Endothelial cell of umbilical vein (primary cell): Measurements from ENCODE around the gene TEKTIP1.

Source experiments
- EZH2 ChIP-seq: IDR thresholded peaks from 2 replicates; pipeline ENCODE4 v1.6.1; 2012; ENCODE audit warnings: borderline replicate concordance, low read depth, mild to moderate bottlenecking, moderate library complexity, low read length, inconsistent platforms; ENCODE audit not compliant: severe bottlenecking
- FOS ChIP-seq: IDR thresholded peaks from 2 replicates; pipeline ENCODE4 v1.6.1; 2011; ENCODE audit warnings: mild to moderate bottlenecking, low read length, moderate library complexity, borderline replicate concordance; ENCODE audit not compliant: insufficient read depth
- MYC ChIP-seq: IDR thresholded peaks from one replicate; pipeline ENCODE4 v1.6.1; 2011; ENCODE audit warnings: mild to moderate bottlenecking, low read depth, low read length
- POLR2A ChIP-seq: IDR thresholded peaks from 2 replicates; pipeline ENCODE4 v1.6.1; 2012; ENCODE audit warnings: low read depth, mild to moderate bottlenecking, control low read depth, low read length
- TF ChIP-seq, protein P1 (sequence below), 2 donors: IDR thresholded peaks; 1 replicate in 1 of 2; 2 replicates in 1 of 2; pipeline ENCODE4 v1.5.1; 2011; ENCODE audit warnings: low read length in 2 of 2, mild to moderate bottlenecking in 2 of 2, moderate library complexity in 2 of 2, control low read depth in 1 of 2, inconsistent platforms in 1 of 2, low read depth in 1 of 2; ENCODE audit not compliant: insufficient read depth in 1 of 2; ENCODE audit errors: extremely low read depth in 1 of 2

DNA sequence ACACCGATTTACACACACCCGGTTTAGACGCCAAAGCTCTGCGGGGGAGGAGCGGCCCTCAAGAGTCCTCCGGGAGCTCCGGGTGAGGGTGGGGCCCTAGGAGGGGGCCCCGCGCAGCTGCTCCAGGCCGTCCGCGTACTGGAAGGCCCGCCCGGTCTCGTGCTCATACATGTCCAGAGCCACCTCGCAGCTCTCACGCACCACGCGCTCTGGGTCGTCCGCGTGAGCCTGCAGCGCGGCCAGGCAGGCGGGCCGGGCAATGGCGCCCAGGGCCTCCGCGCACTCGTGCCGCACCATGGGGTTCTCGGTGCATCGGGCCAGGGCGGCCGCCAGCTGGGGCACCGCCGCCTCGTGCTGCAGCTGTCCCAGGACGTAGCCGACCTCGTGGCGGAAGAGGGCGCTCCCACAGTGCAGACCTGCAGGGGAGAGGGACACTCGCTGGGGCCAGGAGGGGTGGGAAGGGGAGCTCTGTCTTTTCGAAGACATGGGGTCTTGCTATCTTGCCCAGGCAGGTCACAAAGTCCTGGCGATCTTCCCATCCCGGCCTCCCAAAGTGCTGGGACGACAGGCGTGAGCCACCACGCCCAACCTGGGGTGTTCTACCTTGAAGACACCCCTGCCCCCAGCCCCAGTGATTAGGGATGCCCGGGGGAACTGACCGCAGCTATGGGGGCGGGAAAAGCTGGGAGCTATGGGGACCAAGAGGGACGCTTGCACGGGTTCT lies 47.4 kb upstream of the TEKTIP1 start:
- TF ChIP-seq, protein P1, sequence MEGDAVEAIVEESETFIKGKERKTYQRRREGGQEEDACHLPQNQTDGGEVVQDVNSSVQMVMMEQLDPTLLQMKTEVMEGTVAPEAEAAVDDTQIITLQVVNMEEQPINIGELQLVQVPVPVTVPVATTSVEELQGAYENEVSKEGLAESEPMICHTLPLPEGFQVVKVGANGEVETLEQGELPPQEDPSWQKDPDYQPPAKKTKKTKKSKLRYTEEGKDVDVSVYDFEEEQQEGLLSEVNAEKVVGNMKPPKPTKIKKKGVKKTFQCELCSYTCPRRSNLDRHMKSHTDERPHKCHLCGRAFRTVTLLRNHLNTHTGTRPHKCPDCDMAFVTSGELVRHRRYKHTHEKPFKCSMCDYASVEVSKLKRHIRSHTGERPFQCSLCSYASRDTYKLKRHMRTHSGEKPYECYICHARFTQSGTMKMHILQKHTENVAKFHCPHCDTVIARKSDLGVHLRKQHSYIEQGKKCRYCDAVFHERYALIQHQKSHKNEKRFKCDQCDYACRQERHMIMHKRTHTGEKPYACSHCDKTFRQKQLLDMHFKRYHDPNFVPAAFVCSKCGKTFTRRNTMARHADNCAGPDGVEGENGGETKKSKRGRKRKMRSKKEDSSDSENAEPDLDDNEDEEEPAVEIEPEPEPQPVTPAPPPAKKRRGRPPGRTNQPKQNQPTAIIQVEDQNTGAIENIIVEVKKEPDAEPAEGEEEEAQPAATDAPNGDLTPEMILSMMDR (IDR thresholded peaks at IDR 0.05; ENCODE audit: extremely low read depth in 1 of 2, insufficient read depth in 1 of 2, low read depth in 1 of 2, low read length in 2 of 2): no peak
- TF ChIP-seq MYC (no peak), POLR2A (no peak), FOS (no peak), EZH2 (no peak)
